GM19468 (cell line): ENCODE measurements around the gene HEBP2.
"Not testable (repeated sequence)": the region's sequence is repeated elsewhere in the genome, so short reads cannot be mapped to it uniquely, and the experiment has no call there.

Experiments
- ATAC-seq: cut with Tn5 transposase; IDR thresholded peaks from one replicate; pipeline ENCODE4 v1.9.1; 2021; ENCODE audit warnings: mild to moderate bottlenecking, moderate library complexity, moderate number of reproducible peaks; ENCODE audit not compliant: unreplicated experiment; ENCODE audit errors: extremely low read depth

The HEBP2 gene, protein sequence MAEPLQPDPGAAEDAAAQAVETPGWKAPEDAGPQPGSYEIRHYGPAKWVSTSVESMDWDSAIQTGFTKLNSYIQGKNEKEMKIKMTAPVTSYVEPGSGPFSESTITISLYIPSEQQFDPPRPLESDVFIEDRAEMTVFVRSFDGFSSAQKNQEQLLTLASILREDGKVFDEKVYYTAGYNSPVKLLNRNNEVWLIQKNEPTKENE

DNA sequence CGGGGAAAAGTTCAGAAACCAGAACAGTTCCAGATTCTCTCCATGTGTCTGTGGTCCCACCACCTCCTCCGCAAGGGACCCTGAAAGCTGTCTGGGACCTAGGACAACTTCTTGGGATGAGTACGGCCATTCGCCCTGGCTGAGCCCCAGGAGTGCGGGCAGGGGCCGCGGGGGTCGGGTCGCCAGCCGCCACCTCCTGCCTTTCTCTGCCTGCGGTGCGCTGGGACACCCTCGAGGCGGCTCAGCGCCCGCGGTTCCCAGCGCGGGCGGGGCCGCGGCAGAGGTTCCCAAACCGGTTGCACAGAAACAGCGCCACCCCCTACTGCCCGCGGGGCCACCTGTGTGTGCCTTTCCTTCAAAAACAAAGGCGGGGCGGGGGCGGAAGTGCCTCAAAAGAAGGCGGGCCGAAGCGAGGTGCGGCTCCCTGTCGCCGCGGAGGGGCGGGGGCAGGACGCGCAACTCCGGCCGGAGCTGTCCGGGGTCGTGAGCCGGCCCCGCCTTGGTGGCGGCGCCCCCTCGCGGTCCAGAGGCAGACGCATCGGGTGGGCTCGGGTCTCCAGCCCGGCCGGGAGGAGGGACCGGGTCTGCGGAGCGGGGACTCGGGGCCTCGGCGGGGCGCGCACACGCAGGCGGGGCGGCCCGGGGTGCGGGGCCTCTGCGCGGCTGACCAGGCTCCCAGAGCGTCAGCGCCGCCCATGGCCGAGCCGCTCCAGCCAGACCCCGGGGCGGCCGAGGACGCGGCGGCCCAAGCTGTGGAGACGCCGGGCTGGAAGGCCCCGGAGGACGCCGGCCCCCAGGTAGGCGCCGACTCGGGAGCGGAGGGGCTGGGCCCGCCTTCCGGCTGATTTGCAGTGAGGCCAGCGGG lies at the start of gene HEBP2:
HEBP2 (plus strand) TSS at position 423 of the 865 bp plus-strand sequence; CDS start at position 696, 273 bp downstream.
- ATAC-seq = peak; percentile 81

DNA sequence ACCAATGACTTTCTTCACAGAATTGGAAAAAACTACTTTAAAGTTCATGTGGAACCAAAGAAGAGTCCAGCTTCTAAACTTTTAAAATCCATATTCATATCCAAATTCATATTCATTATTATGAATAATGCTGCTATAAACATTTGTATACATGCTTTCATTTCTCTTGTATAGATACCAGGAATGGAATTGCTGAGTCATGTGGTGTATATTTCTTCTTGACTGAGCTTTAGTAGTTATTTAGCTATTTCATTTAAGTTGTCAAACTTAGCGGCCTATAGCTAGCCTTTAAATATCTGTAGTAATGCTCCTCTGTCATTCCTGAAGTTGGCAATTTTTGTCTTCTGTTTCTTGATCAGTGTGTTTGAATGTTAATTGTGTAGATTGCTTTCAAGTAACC lies 46.1 kb upstream of the HEBP2 start:
- no peak for ATAC-seq

GRCh38 chr6:138368684-138369083 lies 35.3 kb upstream of the HEBP2 start:
- ATAC-seq = not testable (repeated sequence)

DNA sequence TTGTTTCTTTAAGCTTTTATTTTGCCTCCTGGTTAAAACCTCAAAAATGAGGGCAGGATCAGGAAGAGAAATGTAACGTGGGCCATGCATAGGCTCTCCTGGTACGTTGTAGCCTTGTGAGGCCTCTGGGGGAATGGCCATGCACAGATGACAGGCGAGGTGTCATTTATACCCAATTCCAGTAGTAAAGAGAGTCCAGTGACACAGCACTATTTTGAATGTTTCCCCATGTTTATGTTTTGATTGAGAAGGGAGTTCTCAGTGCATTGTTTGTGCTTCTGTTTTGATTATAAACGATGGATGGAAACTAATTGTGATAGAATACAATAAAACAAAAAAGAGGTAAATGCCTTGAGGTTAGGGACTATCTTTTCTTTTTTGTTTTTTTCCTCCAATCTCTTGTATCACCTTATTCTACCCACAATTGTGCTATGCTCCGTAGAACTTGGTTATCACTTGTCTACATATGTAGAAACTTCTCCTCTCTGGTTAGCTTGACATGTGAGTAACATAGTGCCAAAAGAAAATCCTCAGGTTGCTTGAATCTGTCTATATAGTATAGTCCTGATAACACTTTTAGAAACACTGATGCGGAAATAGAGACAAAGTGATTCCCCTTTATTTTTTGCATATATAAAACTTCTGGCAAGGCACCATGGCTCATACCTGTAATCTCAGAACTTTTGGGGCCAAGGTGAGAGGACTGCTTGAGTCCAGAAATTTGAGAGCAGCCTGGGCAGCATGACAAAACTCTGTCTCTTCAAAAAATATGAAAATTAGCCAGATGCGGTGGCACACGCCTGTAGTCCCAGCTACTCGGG lies 33.2 kb upstream of the HEBP2 start:
- ATAC-seq = no peak

- ATAC-seq = no peak
Observed at GRCh38 chr6:138371452-138371711, 32.6 kb upstream of the HEBP2 start.

GRCh38 chr6:138371720-138372119 lies 32.3 kb upstream of the HEBP2 start:
- ATAC-seq = no peak

GRCh38 chr6:138372711-138373463 lies 31.1 kb upstream of the HEBP2 start:
- no peak for ATAC-seq

DNA sequence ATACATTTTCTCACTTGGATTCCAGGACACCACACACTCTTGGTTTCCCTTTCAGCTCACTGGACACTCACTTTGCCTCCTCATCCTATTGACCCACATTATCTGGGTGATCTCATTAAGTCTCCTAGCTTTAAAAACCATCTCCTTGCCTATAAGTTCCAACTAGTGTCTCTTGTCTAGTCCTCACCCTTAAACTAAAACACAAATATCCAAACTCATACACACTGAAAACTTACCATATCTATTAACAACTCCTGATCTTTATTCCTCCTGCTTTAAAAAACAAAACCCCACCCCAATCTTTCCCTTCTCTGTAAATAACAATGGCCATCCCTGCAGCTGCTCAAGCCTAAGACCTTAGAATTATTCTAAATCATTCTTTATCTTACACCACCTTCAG lies 29.8 kb upstream of the HEBP2 start:
- no peak for ATAC-seq

GRCh38 chr6:138374815-138375214 lies 29.2 kb upstream of the HEBP2 start:
- ATAC-seq = no peak

GRCh38 chr6:138377042-138377441 lies 27.0 kb upstream of the HEBP2 start:
- no peak for ATAC-seq

DNA sequence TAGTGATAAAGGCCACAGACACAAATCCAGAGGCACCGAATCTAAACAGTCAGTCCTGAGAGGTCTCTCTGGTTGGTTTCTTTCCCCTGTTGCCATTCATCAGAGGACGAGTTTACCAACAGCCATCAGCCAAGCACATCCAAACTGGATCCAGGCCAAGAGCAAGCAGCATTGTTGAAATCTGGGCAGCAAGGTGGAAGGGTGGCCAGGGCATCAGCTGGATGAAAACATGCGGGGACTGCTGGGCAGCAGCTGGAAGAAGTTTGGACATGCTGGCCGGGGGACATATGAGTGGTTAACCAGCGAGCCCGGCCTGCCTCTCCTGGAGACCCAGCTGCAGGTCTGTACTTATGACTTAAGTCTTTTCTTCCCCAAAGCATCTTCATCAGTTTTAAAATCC lies 26.2 kb upstream of the HEBP2 start, which contains the start of gene SMIM28:
SMIM28 (plus strand) TSS at position 62 of the 400 bp plus-strand sequence; CDS start at position 230, 168 bp downstream.
- ATAC-seq = no peak

- ATAC-seq = no peak
Observed at GRCh38 chr6:138378463-138378862, 25.6 kb upstream of the HEBP2 start.

- no peak for ATAC-seq
Observed at GRCh38 chr6:138382498-138383265, 21.3 kb upstream of the HEBP2 start.

GRCh38 chr6:138383776-138384175 lies 20.2 kb upstream of the HEBP2 start:
- ATAC-seq = no peak

DNA sequence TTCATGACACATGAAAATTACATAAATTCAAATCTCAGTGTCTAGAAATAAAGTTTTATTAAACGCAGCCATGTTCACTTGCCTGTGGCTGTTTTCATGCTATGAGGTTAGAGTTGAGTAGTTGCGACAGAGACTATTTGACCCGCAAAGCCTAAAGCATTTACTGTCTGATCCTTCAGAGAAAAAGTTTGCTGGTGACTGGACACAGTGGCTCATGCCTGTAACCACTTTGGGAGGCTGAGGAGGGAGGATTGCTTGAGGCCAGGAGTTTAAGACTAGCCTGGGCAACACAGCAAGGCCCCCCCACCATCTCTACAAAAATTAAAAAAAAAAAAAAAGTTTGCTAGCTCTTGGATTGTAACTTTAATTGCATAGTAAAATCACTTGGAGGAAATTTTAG lies 17.1 kb upstream of the HEBP2 start:
- ATAC-seq = no peak

DNA sequence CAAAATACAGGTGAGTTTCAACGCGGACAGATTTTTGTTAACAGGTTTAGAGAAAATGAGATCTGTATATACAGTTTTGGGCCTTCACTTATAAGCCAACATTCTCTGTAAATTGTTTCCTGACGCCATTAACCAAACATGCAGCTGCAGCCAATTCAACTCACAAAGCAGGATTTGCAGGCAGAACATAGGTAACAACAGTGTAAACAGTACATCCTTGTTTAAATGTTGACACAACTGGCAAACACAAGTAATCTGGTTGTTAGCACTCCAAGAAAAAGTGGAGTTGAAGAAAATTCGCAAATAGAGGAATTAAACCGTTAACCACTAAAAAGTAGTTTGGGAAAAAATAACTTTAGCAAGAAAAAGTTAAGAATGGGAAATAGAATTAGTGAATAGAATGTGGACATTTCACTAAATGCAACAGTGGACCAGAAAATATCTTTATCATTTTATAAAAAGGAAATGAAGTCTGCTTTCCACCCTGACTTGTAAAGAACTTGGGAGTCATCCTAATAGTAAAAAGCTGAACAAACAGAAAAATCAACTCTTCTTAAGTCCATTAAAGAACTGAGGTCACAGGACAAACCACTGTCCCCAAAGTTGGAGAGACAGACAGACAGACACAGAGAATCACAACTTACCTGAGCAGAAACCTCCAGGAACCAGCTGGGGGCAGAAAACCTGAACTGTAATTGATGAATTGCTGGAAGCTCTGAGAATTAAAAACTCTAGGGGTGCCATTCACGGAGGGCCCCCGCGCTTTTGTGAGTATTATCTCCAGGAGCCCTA lies 16.2 kb upstream of the HEBP2 start:
- no peak for ATAC-seq

DNA sequence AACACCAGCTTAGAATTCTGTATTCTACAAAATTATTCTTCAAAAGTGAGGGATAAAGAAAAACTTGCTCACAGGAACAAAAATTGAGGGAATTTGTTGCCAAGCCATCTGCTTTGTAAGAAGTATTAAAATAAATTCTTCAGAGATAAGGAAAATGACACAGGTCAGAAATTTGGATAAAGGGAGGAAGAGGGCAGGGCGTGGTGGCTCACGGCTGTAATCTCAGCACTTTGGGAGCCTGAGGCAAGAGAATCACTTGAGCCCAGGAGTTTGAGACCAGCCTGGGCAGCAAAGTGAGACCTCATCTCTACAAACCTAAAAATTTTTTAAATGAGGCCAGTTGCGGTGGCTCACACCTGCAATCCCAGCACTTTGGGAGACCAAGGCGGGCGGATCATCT lies 14.5 kb upstream of the HEBP2 start:
- no peak for ATAC-seq

GRCh38 chr6:138393871-138394783 lies 9.9 kb upstream of the HEBP2 start:
- ATAC-seq = no peak
